Measurements from ENCODE around the gene KLF9. TPM values are rescaled to one million over a fixed set of nuclear protein-coding genes. Genes with fewer than 3 reads are reported as not detected.

KLF9 gene
- total RNA-seq, 1 experiment from 2014 or later = 1.0 TPM

DNA sequence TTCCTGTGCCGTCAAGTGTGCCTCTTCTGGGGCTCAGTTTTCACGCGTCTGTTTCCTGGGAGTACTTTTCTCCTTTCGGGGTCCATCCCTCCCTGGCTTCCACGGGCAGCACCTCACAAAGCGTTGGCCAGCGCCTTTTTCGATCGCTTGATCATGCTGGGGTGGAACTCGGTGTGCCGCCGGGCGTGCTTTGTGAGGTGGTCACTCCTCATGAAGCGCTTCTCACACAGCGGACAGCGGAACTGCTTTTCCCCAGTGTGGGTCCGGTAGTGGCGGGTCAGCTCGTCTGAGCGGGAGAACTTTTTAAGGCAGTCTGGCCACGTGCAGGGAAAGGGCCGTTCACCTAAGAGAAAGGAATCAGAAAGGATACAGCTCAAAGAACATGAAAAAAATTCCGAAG, 26.8 kb downstream of the KLF9 start:
- H3K4me3 Mint-ChIP-seq = no peak overlapping the region
- ATAC-seq (no peak), DNase-seq (ENCODE audit: low spot score) (no peak)
- H3K27me3 Mint-ChIP-seq (ENCODE audit: low read depth) = no peaks in the 10 kb centered on the region; the same call in 1 of the 2 replicates
- CTCF ChIA-PET = interaction anchor here (1.2 kb wide), 1 partner anchor 40 kb away, joined by 3 read pairs; no protein-coding TSS in a partner anchor
- POLR2A ChIA-PET = no interaction called here
- peaks cover 14% of the 10 kb centered on the region for H3K4me1 Mint-ChIP-seq
- H3K27ac Mint-ChIP-seq = peak overlapping the region; percentile 41; the same call in 1 of the 2 replicates
- H3K36me3 Mint-ChIP-seq = no peaks in the 10 kb centered on the region
- H3K9me3 Mint-ChIP-seq = no peaks in the 10 kb centered on the region
- no peak for TF ChIP-seq IRF2 (CRISPR knock-in tag; IDR thresholded peaks at IDR 0.05; ENCODE audit: borderline replicate concordance, low read depth)
- TF ChIP-seq, protein P1, sequence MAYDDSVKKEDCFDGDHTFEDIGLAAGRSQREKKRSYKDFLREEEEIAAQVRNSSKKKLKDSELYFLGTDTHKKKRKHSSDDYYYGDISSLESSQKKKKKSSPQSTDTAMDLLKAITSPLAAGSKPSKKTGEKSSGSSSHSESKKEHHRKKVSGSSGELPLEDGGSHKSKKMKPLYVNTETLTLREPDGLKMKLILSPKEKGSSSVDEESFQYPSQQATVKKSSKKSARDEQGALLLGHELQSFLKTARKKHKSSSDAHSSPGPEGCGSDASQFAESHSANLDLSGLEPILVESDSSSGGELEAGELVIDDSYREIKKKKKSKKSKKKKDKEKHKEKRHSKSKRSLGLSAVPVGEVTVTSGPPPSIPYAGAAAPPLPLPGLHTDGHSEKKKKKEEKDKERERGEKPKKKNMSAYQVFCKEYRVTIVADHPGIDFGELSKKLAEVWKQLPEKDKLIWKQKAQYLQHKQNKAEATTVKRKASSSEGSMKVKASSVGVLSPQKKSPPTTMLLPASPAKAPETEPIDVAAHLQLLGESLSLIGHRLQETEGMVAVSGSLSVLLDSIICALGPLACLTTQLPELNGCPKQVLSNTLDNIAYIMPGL (CRISPR knock-in tag; IDR thresholded peaks at IDR 0.05) = no peak
- TF ChIP-seq, protein P2, sequence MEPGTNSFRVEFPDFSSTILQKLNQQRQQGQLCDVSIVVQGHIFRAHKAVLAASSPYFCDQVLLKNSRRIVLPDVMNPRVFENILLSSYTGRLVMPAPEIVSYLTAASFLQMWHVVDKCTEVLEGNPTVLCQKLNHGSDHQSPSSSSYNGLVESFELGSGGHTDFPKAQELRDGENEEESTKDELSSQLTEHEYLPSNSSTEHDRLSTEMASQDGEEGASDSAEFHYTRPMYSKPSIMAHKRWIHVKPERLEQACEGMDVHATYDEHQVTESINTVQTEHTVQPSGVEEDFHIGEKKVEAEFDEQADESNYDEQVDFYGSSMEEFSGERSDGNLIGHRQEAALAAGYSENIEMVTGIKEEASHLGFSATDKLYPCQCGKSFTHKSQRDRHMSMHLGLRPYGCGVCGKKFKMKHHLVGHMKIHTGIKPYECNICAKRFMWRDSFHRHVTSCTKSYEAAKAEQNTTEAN (CRISPR knock-in tag; IDR thresholded peaks at IDR 0.05) = no peak
- TF ChIP-seq JUN (CRISPR knock-in tag; IDR thresholded peaks at IDR 0.05) = no peak
- TF ChIP-seq NFYB (CRISPR knock-in tag; conservative IDR thresholded peaks at IDR 0.05; ENCODE audit: low read depth) = no peak
- no peak for TF ChIP-seq AFF4 (CRISPR knock-in tag; IDR thresholded peaks at IDR 0.05; ENCODE audit: borderline replicate concordance)
- no peak for TF ChIP-seq USF2 (CRISPR knock-in tag; IDR thresholded peaks at IDR 0.05)
- TF ChIP-seq TP53 (CRISPR knock-in tag; IDR thresholded peaks at IDR 0.05) = no peak
- TF ChIP-seq ESRRA (CRISPR knock-in tag; IDR thresholded peaks at IDR 0.05; ENCODE audit: borderline replicate concordance) = no peak
- TF ChIP-seq ZNF121 (CRISPR knock-in tag; IDR thresholded peaks at IDR 0.05) = no peak
- TF ChIP-seq, protein P3, sequence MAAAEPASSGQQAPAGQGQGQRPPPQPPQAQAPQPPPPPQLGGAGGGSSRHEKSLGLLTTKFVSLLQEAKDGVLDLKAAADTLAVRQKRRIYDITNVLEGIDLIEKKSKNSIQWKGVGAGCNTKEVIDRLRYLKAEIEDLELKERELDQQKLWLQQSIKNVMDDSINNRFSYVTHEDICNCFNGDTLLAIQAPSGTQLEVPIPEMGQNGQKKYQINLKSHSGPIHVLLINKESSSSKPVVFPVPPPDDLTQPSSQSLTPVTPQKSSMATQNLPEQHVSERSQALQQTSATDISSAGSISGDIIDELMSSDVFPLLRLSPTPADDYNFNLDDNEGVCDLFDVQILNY (CRISPR knock-in tag; IDR thresholded peaks at IDR 0.05) = no peak

DNA sequence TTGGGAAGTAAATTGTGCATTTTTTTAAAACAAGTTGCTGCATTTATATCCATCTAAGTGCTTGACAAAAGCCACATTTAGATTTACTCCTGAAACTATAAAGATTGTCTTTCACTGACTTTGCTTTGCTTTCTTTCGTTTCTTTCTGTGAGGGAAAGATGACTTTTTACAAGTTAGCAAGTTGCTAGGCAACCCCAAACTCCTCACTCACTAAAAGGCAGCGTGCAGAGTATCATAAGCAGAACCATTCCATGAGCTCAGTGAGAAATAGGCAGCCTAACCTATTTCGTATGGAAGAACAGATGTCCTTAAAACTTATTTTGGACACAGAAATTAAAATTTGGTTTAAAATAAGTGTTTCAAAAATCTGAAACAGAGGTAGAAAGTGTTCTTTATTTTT, 29.0 kb downstream of the KLF9 start:
- POLR2A ChIA-PET = no interaction called here
- CTCF ChIA-PET = no interaction called here
- Mint-ChIP-seq H3K27ac (no peak overlapping the region), H3K4me3 (no peak overlapping the region), H3K36me3 (no peaks in the 10 kb centered on the region), H3K9me3 (no peaks in the 10 kb centered on the region), H3K27me3 (ENCODE audit: low read depth) (no peaks in the 10 kb centered on the region), H3K4me1 (peaks cover 14% of the 10 kb centered on the region)
- DNase-seq (ENCODE audit: low spot score) = no peak
- no peak for ATAC-seq
- no peak for TF ChIP-seq RELA (CRISPR knock-in tag; IDR thresholded peaks at IDR 0.05; ENCODE audit: borderline replicate concordance)
- TF ChIP-seq ZNF423 (CRISPR knock-in tag; IDR thresholded peaks at IDR 0.05) = no peak
- TF ChIP-seq JUN (CRISPR knock-in tag; IDR thresholded peaks at IDR 0.05) = no peak
- TF ChIP-seq ZNF416 (CRISPR knock-in tag; IDR thresholded peaks at IDR 0.05) = no peak
- TF ChIP-seq ATF1 (CRISPR knock-in tag; IDR thresholded peaks at IDR 0.05) = no peak
- no peak for TF ChIP-seq ZNF396 (CRISPR knock-in tag; IDR thresholded peaks at IDR 0.05; ENCODE audit: borderline replicate concordance)
- no peak for TF ChIP-seq ZNF317 (CRISPR knock-in tag; IDR thresholded peaks at IDR 0.05; ENCODE audit: borderline replicate concordance, low read depth)
- TF ChIP-seq ZNF425 (CRISPR knock-in tag; conservative IDR thresholded peaks at IDR 0.05) = no peak
- TF ChIP-seq, protein P4, sequence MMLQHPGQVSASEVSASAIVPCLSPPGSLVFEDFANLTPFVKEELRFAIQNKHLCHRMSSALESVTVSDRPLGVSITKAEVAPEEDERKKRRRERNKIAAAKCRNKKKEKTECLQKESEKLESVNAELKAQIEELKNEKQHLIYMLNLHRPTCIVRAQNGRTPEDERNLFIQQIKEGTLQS (CRISPR knock-in tag; conservative IDR thresholded peaks at IDR 0.05) = no peak
- TF ChIP-seq, protein P5, sequence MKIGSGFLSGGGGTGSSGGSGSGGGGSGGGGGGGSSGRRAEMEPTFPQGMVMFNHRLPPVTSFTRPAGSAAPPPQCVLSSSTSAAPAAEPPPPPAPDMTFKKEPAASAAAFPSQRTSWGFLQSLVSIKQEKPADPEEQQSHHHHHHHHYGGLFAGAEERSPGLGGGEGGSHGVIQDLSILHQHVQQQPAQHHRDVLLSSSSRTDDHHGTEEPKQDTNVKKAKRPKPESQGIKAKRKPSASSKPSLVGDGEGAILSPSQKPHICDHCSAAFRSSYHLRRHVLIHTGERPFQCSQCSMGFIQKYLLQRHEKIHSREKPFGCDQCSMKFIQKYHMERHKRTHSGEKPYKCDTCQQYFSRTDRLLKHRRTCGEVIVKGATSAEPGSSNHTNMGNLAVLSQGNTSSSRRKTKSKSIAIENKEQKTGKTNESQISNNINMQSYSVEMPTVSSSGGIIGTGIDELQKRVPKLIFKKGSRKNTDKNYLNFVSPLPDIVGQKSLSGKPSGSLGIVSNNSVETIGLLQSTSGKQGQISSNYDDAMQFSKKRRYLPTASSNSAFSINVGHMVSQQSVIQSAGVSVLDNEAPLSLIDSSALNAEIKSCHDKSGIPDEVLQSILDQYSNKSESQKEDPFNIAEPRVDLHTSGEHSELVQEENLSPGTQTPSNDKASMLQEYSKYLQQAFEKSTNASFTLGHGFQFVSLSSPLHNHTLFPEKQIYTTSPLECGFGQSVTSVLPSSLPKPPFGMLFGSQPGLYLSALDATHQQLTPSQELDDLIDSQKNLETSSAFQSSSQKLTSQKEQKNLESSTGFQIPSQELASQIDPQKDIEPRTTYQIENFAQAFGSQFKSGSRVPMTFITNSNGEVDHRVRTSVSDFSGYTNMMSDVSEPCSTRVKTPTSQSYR (CRISPR knock-in tag; IDR thresholded peaks at IDR 0.05) = no peak
- TF ChIP-seq TEAD4 (CRISPR knock-in tag; IDR thresholded peaks at IDR 0.05) = no peak

All from WTC11 (cell line).